G401.6 (cell line): ENCODE results near the gene TTC22.

Source experiments
- FAIRE-seq: peaks from 2 replicates; lab custom pipeline; 2012; peaks lifted over from hg19 to GRCh38; lab: Jason Lieb, UNC

TTC22 gene

DNA sequence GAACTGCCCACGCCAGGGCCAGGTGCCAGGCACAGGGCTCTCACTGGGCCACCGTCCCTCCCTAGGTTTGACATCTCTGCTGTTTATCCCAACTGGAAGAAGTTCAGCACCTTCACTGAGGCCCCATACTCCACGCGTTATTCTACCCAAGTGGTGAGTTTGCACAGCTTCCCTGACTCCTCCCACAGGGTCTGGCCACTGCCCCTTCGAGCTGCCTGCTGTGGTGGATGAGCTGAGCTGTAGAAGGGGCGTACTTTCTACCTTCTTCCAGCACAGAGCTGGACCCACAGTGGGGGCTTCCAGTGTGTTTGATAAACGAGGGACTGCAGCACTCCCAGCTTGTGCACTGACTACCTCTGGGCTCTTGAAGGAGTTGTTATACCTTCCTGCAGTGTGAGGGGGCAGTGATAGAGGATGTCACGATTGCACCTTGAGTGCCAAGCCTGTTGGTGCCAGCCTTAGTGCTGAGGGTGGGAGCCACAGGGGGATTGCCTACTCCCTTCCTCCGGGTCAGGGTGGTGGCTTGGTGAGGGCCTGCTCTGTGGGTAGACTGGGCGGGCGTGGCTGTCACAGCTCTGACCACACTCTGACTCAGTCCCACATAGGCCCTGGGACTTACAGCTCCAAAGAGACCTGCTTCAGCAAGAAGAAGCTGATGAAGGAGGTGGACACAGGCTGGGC lies 5.9 kb upstream of the TTC22 start:
- FAIRE-seq: no peak

DNA sequence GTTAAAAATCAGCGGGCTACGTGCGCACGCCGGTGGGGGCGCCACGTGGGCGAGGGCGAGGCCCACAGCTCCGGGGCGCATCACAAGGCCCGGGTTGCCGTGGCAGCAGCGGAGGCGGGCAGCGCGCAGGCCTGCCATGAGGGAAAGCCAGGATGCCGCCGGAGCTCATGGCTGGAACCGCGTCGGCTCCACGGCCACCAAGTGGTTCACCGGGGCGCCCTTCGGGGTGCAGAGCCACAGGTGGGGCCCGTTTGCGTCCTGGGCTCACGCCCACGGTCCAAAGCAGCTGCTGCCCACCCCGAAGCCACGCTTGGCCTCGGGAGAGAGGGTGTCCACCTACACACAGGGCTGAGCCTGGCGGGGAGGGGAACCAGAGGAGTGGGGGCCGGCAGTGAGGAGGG lies 4.9 kb upstream of the TTC22 start:
- FAIRE-seq: no peak

DNA sequence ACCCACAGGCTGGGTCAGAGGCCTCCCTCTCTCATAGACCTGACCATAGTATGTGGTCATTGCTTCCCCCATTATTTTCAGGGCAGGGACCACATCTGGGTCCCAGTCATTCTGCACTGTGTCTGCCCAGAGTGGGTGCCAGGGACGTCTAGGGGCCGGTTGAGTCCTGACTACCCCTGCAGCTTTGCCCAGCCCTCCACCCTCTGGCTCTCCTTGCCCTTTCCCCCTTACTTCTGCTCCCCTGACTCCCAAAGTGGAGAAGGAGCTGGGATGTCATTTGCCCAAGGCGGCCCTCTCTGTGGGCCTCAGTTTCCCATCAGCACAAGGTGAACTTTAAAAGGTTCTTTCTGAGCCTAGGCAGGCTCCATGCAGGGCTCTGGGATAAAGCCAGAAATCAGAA lies 4.3 kb upstream of the TTC22 start:
- FAIRE-seq: no peak

DNA sequence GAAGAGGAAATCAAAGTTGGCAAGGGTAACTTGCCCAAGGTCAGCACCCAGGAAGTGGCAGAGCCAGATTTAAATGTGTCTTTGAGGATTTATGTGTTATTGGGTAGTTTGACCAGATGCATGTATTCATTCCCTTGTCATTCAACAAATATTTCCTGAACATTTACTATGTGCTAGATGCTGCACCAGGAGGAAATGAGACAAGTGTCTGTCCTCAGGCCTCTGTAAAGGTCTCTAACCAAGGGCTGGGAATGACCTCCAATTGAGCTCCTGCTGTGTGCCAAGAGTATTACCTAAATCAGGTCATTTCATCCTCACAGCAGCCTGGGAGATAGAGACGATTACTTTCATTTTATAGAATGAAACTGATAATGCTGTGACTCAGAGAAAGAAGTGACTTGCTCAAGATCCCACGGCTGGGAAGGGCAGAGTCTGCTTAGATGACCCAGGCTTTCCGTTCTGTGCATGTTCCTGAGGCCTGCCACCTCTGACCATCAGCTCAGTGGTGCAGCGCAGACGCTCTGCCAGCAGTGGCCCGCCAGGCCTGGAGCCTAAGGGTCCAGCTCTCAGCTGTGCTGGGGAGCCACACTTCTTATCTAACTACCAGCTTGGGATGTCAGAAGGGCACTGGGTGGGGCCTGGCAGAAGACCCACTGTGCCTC lies 3.5 kb upstream of the TTC22 start:
- no peak for FAIRE-seq

DNA sequence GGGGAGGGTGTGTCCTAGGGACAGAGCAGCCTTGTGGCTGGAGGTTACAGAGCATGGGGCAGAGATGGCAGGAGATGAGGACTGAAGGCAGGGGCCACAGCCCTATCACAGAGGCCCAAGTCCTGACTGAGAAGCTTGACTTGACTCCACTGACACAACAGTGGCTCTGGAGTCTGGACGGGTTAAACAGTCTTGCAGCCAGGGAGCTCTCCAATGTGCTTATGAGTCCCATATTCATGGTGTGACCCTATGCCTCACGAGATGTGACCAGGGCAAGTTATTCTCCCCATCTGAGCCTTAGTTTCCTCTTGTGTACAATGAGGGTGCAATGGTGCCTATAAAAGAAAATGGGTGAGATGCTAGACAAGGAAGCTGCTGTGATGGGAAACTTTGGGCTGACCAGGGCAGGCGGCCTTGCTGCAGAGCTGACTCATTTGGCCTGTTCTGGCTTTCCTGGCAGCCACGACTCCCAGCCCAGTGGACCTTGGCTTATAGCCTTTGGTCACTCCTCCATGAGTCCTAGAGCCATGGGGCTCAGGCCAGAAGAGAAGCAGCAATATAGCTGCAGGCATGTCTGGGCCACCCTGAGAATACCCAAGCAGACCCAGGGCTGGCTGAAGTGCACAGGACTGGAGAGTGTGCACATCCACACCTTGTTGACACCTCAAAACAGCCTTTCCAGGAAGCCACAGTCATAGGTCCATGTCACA lies 2.8 kb upstream of the TTC22 start:
- FAIRE-seq: no peak

DNA sequence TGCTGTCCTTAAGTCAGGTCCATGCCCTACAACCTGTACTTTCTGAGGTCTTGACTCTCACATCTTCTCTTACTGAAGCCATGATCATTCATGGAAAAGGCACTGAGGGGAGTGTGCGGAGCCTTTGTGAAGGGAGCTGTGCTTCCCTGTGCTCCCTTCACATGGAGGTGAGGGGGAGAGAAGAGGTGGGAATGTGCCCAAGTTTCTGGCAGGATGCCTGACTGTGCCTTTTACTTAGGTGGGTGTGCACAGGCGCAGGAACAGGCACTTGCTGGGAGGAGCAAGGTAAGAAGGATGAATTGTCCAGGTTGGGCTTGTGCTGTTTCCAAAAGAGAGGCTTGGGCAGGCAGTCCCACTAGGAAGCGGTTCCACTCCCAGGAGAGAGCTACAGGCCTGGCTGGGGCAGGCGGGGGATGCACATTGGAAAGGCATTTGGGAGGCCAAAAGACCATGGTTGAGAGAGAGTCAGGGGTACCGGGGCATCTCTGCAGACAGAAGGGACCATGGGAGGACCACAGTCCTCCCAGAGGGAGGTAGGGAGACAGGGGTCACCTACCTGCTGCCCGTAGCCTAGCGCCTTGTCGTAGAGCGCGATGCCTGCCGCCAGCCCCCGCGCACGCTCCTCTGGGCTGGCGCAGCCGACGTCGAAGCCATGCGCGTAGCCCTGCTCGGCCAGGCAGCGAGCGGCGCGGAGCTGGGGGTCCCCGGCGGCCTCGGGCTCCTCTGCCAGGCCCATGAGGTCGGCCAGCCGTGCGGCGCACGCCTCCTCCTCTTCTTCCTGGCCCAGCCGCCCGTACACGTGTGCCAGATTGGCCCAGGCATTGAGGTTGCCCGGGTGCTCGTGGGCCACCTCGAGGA lies 853 bp downstream of the TTC22 start:
- no peak for FAIRE-seq

DNA sequence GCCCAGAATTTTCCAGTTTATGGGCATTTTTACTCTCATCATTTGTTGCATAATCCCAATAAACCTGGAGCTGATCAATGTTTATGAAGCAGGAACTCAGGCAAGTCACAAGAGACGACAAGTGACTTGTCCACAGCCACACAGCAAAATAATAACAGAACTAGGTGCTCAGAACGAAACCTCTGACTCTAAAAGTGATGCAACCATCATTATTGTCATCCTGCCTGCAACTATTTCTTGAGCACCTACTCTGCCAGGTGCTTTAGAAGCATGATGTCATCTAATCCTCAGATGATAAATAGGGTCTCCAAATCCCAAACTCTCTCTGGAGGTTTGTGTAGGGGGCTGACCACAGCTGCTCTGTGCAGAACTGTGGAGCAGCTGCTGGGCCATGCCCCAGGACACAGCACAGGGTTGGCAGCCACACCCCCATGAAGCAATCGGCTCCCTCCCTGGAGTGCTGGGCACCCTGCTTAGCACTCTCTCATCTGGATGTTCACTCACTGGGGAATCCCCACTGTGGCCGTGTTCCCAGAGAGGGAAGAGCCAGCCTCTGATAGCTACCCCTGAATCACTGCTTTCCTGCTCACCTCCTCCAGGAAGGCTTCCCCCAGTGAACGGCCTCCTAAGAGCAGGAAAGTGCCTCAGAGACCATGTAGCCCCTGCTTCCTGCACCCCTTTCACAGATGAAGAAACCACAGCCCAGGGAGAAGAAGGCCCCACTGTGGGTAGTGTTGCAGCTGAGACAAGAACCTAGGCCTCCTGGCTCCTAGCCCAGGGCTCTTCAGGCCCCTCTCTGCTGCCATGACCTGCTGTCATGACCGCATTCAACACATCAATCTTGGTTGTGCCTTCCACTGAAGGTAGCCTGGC lies 2.1 kb downstream of the TTC22 start:
- FAIRE-seq: no peak

DNA sequence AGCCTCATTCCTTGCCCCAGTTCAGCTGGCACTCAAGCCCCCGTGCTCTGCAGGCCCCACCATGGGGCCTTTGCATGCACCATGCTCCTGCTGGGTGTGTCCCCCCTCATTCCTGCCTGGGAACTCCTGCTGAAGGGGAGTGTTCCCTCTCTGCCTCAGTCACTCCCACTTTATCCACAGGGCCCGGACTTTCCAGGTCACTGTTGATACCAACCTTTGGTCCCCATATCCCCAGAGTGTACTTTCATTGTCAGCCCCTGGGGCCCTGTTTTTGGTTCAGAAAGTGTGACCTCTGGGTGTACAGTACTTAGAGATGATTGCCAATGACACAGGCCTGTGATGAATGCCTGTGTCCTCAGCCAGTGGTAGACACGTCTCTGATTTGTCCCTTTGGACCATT lies 2.9 kb downstream of the TTC22 start:
- no peak for FAIRE-seq

DNA sequence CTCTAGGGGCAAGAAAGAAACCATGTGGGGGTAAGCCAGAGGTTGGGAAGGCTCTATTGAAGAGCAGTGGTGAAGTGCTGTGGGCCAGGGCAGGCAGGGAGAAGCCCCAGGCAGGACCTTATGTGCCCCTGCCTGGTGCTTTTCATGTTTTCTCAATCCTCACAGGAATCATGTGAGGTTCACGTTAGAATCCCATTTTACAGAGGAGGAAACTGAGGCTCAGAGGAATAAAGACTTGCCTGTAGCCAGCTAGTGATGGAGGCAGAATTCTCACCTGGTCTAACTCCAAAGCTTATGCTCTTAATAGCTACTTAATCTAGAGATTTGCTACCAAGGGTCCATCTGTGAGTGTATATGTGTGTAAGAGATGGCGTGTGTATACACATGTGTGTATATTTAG lies 4.2 kb downstream of the TTC22 start:
- no peak for FAIRE-seq

DNA sequence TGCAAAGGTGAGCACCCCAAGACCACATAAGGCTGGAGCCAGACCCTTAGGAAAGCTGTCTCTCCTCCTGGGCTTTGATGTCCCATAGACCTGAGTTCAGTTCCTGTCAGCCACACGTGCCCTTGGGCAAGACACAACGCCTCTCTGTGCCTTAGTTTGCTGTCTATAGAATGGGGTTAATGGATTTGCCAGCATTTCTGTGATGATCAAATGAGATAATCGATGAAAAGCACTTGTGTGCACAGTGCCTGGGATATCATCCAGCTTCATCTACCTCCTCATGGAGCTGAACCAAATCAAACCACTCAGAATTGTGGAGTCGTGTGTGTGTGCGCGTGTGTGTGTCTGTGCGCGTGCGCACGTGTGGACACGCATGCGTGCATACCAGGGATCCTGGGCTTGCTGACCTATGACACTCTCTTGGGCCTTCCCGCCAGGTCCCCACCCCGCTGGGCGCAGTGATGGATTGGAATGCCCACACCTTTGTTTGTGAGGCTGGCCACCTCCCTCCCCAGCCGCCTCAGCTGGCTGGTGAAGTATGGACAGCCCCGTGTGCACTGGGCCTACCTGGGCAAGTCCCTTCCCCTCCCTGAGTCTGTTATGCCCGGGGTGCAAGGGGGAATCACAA lies 5.2 kb downstream of the TTC22 start:
- no peak for FAIRE-seq

DNA sequence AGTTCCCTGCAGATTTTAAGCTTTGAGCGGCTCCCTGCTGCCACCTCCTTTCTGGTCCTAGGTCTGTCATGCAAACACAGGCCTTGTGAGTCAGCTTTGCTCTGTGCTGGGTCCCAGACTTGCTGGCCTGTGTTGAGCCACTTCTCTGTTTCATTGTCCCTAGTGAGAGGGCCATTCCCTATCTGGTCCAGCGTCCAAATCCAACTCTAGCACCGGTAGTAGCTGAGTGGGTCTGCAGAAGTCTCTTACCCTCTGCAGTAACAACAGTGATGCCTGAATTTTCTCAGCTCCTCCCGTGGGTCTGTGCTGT lies 5.8 kb downstream of the TTC22 start:
- no peak for FAIRE-seq

DNA sequence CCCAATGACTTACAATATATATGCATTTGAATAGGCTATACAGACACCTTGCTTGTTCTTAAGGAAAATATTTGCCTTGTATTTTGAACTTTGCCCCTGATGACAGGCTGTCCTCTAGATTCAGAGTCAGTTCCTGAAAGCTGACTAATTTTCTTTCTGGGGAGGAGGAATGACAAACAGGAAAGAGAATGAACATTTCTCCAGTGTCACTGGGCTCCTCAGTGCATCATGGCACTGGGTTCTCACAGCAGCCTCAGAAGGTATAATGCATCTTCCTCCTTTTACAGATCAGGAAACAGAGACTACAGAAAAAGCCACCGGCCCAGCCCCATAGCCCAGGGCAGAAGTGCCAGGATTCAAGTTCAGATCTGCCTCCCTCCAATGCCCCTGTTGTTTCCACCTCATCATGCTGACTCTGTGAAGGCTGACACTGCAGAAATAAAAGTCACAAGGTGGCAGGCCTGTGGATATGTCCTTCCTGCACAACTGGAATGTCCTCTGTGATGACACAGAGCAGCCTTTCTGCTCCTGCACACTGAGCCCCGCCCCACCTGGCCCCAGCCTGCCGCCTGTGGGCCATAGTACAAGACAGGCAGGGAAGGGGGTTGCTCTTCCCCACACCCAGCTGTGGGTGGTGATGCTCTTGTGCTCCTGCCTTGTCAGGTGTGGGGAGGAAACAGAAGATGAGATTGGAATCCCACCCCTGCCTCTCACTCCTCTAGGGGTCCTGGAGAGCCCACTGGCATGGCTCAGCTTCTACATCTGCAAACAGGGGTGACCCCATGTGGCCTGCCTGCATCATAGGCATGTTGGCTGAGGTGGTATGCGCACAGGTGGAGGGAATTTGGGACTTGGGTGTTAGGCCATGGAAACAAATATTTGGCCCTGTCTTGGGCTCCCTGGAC lies 6.4 kb downstream of the TTC22 start:
- FAIRE-seq: no peak

DNA sequence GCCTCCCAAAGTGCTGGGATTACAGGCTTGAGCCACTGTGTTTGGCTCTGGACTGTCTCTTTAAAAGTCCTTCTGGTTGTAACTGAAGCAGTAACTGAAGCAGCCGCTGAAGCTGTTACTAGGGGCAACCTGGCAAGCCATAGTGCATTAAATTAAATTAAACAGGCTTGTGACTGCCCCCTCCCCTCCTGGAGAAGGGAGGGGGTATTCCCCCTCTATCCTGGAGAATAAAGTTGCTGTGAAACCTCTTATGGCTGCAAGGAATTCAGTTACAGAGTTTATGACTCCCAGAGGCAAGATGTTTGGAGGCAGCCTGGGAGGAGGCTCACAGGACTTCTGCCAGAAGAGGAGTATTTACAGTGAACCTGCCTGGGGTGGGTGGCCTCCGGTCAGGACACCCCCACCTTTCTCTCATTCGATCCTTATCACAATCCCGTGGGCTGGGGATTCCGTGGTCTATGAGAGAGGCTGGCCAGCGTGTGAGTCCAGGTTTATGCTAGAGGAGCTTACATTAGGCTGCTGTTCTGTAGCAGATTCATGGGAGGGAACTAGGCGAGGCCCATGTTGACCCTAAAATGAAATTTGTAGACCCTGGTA lies 8.3 kb downstream of the TTC22 start:
- no peak for FAIRE-seq

DNA sequence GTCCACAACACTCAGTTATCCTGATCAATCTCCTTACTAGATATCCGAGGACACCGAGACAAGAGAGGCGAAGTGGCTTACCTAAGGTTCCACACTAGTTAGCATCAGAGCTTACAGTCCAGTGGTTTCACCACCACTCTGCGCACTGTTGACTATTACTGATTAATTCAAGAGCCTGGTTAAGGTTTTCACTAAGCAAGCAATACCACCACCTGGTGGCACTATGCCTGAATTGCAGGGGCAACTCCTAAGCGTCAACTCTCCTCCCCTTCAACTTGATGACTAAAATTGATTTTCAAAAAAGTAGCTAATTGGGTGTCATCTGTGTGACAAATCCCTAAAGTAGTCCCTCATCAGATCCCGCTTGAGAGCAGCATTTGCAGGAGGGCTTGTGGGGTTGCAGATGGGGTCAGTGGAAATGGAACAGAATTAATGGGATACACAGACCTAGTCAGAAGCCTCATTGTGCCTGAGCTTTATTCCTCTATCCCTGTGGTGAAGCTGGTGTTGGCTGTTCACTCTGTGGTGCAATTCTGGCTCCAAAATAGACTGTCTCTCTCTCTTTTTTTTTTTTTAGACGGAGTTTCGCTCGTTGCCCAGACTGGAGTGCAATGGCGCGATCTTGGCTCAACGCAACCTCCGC lies 9.1 kb downstream of the TTC22 start:
- peak; percentile 42 for FAIRE-seq

DNA sequence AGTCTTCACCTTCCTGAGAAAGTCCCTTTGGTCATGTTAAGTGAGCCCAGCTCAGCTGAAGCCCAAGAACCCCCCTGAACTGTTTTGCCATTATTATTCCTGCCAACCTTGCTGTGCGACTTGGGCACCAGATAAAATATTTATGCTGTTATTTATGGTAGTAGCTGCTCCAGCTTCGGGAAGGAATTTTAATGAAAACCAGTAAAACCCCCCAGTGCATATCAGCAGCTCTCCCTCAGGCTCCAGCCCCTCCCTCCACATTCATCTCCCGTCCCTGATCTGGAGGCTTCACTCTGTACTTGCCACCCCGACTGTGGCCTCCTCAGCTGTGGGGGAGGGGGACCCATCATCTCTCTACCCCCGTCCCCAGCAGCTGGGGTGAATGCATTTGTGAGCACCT lies 12.7 kb downstream of the TTC22 start:
- no peak for FAIRE-seq

DNA sequence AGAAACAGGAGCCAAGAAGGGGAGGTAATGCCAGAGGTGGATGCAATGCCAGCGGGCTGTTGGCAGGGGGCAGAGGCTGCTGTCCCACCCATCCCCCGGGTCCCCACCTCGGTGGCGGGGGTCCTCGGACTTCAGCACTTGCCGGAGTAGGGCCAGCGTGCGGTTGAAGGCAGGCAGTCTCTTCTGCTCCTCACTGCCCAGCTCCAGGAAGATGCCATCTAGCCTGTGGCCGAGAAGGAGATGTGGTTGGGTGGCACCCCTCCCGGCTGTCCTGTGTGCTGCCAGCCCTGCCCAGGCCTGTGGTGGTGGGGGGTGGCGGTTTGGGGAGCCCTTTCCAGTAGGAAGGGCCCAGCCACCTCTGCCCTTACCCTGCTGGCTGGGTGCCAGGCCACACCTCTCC lies 13.5 kb downstream of the TTC22 start:
- no peak for FAIRE-seq

DNA sequence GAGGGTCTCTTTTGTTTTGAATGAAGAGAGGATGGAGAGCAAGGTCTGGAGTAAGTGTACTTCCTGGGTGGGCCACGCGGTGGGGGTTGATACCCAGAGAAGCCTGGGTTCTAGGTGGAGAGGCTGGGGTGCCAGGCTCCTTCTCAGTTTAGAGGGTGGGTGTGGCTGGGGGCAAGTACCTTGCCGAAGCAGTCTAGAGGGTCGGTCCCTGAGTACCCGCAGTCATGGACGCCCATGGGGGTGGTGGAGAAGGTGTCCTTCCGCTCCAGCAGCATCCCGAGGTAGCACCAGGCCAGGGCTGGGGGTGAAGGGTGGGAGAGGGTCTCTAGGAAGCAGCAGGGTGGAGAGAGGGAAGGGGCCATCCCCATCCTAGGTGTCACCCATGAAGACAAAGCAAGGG lies 14.3 kb downstream of the TTC22 start:
- no peak for FAIRE-seq

DNA sequence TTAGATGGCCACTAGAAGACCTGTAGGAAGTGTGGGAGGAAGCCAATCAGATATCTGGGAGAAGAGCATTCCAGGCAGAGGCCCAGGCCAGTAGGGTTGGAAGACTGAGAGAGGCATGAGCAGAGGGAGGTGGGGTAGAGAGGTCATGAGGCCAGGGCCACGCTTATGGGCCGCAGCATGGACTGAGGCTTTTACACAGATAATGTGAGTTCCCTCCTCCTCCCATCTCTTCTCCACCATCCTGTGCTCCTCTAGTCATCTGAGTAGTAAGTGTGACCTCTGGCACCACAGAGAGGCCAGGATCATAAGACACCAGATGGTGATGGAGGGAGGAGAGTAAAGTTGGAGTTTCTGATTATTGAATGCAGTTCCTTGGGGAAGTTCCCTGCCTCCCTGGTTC lies 17.1 kb downstream of the TTC22 start:
- no peak for FAIRE-seq

DNA sequence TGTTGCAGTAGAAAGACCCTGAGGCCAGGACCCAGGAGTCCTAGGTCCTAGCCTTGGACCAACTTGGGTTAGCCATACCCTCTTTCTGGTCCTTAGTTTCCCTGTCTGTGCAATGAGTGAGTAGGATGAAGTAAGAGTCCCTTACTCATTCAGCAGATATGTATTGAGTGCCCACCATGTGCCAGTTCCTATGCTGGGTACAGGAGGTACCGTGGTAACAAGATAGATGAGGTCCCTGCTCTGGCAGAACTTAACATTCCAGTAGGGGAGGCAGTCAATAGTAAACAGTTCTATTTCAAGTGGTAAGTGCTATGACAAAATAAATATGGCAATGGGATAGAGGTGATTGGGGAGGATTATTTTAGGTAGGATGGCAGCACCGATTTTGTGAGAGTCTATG lies 18.5 kb downstream of the TTC22 start:
- FAIRE-seq: no peak

DNA sequence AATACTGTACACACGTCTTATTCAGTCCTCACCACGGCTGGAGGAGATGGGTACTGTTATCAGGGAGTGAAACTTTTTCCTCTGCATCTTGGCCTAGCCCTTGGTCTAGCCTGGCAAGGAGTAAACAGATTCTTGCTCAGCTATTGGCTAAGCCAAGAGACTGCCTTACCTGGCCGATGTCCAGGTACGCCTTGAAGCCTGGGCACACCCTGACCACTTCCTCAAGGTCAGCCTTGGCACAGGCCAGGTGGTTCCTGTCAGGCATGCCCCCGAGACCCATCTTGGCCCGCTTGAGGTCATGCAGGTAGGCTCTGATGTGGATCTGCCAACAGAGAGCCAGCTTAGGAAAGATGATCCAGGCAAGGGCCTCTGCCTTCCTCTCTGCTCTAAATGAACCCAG lies 19.0 kb downstream of the TTC22 start:
- FAIRE-seq: no peak
